ENCODE results near the gene SEH1L. TPM values are rescaled to one million over a fixed set of nuclear protein-coding genes. Genes with fewer than 3 reads are reported as not detected.

Gene SEH1L
- total RNA-seq, 6 experiments from 2014 or later, result 54.8 to 61.8 (median 58.0) TPM

DNA sequence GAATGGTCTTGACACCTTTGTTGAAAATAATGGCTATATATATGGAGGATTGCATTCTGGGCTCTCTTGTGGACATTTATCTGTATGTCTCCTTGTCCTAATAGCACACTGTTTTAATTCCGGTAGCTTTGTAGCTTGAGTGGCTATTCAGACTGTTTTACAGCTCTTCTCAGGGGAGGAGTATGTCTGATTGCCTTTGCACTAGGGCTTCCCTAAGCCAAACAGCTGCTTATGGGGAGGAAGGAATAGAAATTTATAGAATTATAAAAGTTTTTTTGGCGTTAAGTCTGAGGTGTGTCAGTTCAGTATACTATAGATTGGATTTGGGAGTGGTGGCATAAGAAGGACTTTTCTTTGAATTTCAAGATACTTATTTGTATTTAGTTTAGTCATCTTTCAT lies 12.6 kb downstream of the SEH1L start:
- H3K27ac Mint-ChIP-seq, result no peak overlapping the region
- H3K36me3 Mint-ChIP-seq (ENCODE audit: low read depth), result peaks cover 30% of the 10 kb centered on the region
- no peak for DNase-seq

DNA sequence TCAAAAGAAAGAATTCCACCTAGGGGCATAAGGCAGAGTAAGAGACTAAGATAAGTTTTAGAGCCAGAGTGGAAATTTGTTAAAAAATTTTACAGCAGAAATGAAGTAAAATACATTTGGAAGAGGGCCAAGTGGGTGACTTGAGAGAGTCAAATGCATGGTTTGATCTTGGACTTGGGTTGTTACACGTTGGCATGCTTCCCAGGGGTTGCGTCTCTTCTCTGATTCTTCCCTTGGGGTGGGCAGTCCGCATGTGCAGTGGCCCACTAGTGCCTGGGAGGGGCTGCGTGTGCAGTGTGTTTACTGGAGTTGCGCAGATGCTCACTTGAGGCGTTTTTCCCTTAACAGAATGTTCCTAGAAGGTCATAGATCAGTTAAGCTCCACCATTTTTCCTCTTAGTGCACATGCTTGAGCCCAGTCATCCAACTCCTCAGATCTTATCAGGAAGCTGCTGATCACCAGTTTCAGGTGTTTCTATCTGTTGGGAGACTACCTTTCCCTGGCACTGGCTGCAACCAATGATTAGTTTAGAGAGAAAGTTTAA lies 13.1 kb downstream of the SEH1L start:
- Mint-ChIP-seq H3K27ac (no peak overlapping the region), H3K4me3 (no peak overlapping the region), H3K27me3 (ENCODE audit: insufficient read depth) (no peaks in the 10 kb centered on the region; the same call in 1 of the 2 replicates), H3K4me1 (ENCODE audit: low read depth) (peaks cover 8% of the 10 kb centered on the region; the same call in 1 of the 2 replicates), H3K9me3 (no peaks in the 10 kb centered on the region), H3K36me3 (ENCODE audit: low read depth) (peaks cover 34% of the 10 kb centered on the region)
- TF ChIP-seq, protein P1, sequence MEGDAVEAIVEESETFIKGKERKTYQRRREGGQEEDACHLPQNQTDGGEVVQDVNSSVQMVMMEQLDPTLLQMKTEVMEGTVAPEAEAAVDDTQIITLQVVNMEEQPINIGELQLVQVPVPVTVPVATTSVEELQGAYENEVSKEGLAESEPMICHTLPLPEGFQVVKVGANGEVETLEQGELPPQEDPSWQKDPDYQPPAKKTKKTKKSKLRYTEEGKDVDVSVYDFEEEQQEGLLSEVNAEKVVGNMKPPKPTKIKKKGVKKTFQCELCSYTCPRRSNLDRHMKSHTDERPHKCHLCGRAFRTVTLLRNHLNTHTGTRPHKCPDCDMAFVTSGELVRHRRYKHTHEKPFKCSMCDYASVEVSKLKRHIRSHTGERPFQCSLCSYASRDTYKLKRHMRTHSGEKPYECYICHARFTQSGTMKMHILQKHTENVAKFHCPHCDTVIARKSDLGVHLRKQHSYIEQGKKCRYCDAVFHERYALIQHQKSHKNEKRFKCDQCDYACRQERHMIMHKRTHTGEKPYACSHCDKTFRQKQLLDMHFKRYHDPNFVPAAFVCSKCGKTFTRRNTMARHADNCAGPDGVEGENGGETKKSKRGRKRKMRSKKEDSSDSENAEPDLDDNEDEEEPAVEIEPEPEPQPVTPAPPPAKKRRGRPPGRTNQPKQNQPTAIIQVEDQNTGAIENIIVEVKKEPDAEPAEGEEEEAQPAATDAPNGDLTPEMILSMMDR (IDR thresholded peaks at IDR 0.05), result no peak
- DNase-seq, result no peak

More for the DNA sequence above, 12.6 kb downstream of the SEH1L start:
- TF ChIP-seq, protein P1 (IDR thresholded peaks at IDR 0.05), result no peak
- Mint-ChIP-seq H3K4me1 (ENCODE audit: low read depth) (peaks cover 8% of the 10 kb centered on the region; the same call in 1 of the 2 replicates), H3K9me3 (no peaks in the 10 kb centered on the region), H3K4me3 (no peak overlapping the region), H3K27me3 (ENCODE audit: insufficient read depth) (no peaks in the 10 kb centered on the region; the same call in 1 of the 2 replicates)

DNA sequence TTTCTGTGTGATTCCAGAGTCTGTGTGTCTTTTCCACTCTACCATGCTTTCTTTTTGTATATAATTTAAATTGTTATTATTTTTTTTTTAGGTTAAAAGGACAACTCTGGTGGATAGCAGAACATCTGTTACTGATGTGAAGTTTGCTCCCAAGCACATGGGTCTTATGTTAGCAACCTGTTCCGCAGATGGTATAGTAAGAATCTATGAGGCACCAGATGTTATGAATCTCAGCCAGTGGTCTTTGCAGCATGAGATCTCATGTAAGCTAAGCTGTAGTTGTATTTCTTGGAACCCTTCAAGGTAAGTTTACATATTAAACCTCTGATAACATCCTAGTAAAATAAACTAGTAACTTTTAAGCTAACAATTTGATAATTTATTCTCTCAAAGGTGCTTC lies 15.3 kb downstream of the SEH1L start:
- Mint-ChIP-seq H3K4me3 (no peak overlapping the region), H3K27me3 (ENCODE audit: insufficient read depth) (no peaks in the 10 kb centered on the region; the same call in 1 of the 2 replicates), H3K36me3 (ENCODE audit: low read depth) (peaks cover 40% of the 10 kb centered on the region), H3K27ac (no peak overlapping the region), H3K4me1 (ENCODE audit: low read depth) (peaks cover 8% of the 10 kb centered on the region; the same call in 1 of the 2 replicates), H3K9me3 (no peaks in the 10 kb centered on the region)
- DNase-seq, result no peak
- TF ChIP-seq, protein P1 (IDR thresholded peaks at IDR 0.05), result no peak

DNA sequence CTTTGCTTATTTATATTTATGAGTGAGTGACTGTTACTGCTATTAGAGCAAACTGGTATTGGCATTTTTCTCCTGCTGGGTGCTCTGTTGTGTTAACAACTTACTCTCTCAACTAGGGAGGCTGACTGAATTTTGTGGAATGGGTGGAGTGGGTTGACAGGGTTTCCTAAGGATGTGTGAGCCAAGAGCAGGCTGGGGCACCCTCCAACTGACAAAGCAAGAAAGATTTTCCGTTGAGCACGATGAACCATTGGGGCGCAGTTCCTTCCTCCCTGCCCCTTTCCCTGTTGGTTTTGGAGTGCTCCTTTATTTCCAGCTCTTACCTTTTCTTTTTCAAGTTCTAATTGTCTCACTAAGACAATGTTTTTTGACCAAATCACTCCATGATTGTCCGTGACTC lies 20.3 kb downstream of the SEH1L start:
- no peaks in the 10 kb centered on the region for H3K9me3 Mint-ChIP-seq
- H3K27me3 Mint-ChIP-seq (ENCODE audit: insufficient read depth), result no peaks in the 10 kb centered on the region
- H3K27ac Mint-ChIP-seq, result no peak overlapping the region
- H3K4me3 Mint-ChIP-seq, result no peak overlapping the region
- H3K4me1 Mint-ChIP-seq (ENCODE audit: low read depth), result no peaks in the 10 kb centered on the region
- DNase-seq, result no peak
- H3K36me3 Mint-ChIP-seq (ENCODE audit: low read depth), result peaks cover 46% of the 10 kb centered on the region
- TF ChIP-seq, protein P1 (IDR thresholded peaks at IDR 0.05), result no peak

DNA sequence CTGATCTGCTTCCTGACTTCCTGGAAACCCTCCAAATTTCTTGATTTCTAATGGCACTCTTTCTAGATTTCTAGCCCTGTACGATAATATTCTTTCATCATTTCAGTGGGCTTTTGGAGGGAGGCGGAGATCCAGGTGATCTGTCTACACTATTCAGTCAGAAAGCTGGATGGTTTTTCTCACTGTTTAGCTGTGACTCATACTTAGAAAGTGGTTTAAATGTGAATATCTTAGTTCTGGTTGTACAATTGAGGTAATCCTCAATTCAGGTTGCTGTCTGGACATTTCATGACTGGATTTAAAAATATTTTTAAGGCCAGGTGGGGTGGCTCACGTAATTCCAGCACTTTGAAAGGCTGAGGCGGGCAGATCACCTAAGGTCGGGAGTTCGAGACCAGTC lies 20.8 kb downstream of the SEH1L start:
- Mint-ChIP-seq H3K27me3 (ENCODE audit: insufficient read depth) (no peaks in the 10 kb centered on the region), H3K27ac (no peak overlapping the region), H3K4me1 (ENCODE audit: low read depth) (no peaks in the 10 kb centered on the region), H3K4me3 (no peak overlapping the region), H3K36me3 (ENCODE audit: low read depth) (peaks cover 42% of the 10 kb centered on the region), H3K9me3 (no peaks in the 10 kb centered on the region)
- DNase-seq, result no peak
- TF ChIP-seq, protein P1 (IDR thresholded peaks at IDR 0.05), result no peak

All from HFFc6 (cell line).